HG02840 (cell line): ENCODE measurements around the gene H3-3A.

ENCODE experiments used
- ATAC-seq: cut with Tn5 transposase; IDR thresholded peaks from one replicate; pipeline ENCODE4 v1.9.1; 2021; ENCODE audit warnings: mild to moderate bottlenecking, moderate library complexity, moderate number of reproducible peaks; ENCODE audit not compliant: unreplicated experiment, low FRiP score

Gene H3-3A

DNA sequence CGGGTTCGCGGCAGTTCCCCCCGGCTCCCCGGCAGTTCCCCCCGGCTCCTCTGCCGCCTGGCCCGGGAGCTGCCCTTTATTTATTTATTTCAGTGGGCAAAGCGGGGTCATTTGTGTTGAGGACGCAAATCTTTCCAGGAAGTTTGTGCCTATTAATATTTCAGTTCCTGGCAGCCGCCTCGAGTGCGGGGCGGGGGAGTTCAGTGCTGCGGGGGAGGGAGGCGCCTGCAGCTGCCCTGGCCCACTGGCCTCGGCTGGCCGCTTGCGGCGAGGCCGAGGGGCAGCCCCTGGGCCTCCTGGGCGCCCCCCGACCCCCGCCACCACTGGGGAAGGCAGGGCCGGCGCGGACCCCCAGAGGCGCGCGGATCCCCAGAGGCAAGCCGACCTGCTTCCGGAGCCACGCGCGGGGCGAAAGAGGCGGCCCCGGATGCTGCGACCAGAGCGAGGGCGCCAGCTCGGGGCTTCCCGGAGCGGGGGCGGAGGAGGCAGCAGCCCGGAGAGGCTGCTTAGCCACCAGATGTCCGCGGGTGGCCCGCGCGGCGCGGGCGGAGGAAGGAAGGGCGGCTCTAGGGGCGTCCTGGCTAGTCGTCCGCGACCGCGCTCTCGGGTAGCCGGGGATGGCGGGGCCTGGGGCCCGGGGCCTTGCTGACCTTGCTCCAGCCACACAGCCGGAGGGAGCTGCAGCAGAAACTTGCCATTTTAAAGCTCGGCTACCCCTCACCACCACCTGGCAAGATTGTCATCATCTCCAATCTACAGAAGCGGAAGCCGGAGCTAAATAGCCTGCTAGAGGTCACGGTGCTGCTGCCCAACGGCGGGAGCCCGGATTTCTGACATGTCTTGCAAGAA is 48.0 kb downstream of the H3-3A start:
- peak; percentile 65 for ATAC-seq

GRCh38 chr1:226111098-226111882 is 48.8 kb downstream of the H3-3A start:
- ATAC-seq: no peak

GRCh38 chr1:226111883-226112261 is 49.4 kb downstream of the H3-3A start:
- no peak for ATAC-seq

- no peak for ATAC-seq
These were observed 50.1 kb downstream of the H3-3A start for GRCh38 chr1:226112626-226113025.

- no peak for ATAC-seq
These were observed 54.2 kb downstream of the H3-3A start for GRCh38 chr1:226116673-226117072.

DNA sequence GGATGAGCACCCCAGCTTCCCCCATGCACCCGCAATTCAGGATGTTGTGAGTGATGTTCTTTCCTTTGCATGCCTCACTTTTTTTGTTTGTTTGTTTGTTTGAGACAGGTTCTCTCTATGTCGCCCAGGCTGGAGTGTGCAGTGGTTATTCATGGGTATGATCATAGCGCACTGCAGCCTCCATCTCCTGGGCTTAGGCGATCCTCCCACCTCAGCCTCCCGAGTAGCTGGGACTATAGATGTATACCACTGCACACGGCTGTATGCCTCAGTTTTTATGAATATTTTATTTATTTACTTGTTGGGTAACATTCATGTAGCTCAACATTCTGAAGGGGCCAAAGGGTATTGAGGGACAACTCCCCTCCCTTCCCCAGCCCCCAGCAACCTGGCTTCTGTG is 54.8 kb downstream of the H3-3A start:
- ATAC-seq: no peak

- no peak for ATAC-seq
These were observed 55.8 kb downstream of the H3-3A start for GRCh38 chr1:226118357-226118756.

GRCh38 chr1:226119169-226119568 is 56.7 kb downstream of the H3-3A start:
- ATAC-seq: no peak

DNA sequence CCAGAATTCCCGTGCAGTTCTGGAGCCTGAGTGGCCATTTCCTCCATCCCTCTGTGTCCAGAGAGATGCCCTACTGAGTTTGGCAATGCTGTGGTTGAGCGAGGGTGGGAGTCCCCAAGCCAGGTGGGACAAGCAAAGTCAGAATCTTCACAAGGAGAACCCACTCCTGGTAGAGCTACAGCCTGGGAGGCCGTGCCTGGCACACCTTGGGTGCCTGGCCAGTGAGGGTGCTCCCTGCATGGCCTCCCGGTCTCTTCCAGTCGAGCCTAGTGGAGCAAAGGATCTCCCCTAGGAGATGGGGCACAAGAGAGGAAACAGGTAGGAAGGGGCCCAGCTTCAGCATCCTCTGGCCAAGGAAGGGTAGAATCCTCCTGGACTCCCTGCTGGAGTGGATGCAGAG is 57.9 kb downstream of the H3-3A start:
- ATAC-seq: no peak

- peak; percentile 0 for ATAC-seq
These were observed 58.6 kb downstream of the H3-3A start for GRCh38 chr1:226121049-226121586.
